HCT116 (cell line): ENCODE results near the gene FRMD3.

Experiments
- ATF3 ChIP-seq: IDR thresholded peaks from 2 replicates; pipeline ENCODE4 v1.6.1; 2012
- CTCF ChIP-seq, 3 experiments: fragments of 200-600 bp in 1 of 3; sonication (generic) in 1 of 3; IDR thresholded peaks in 2 of 3; conservative IDR thresholded peaks in 1 of 3; 2 replicates each; pipeline ENCODE4 v1.5.1; 2012 to 2017; ENCODE audit warnings: low read depth in 2 of 3, low read length in 2 of 3, antibody characterized with exemption in 1 of 3, borderline replicate concordance in 1 of 3, control low read depth in 1 of 3, mild to moderate bottlenecking in 1 of 3, mixed read lengths in 1 of 3, mixed run types in 1 of 3, moderate library complexity in 1 of 3; ENCODE audit not compliant: insufficient read depth in 1 of 3
- EGR1 ChIP-seq: IDR thresholded peaks from 2 replicates; pipeline ENCODE4 v1.6.1; 2012; ENCODE audit warnings: low read depth
- JUND ChIP-seq: IDR thresholded peaks from 2 replicates; pipeline ENCODE4 v1.6.1; 2012
- POLR2A ChIP-seq: IDR thresholded peaks from 2 replicates; pipeline ENCODE4 v1.7.0; 2011; ENCODE audit warnings: borderline replicate concordance; ENCODE audit not compliant: insufficient read depth, insufficient read length; ENCODE audit errors: extremely low read depth
- RAD21 ChIP-seq: IDR thresholded peaks from 2 replicates; pipeline ENCODE4 v1.6.1; 2012; ENCODE audit warnings: low read depth, mild to moderate bottlenecking
- SP1 ChIP-seq: IDR thresholded peaks from 2 replicates; pipeline ENCODE4 v1.6.1; 2012; ENCODE audit warnings: low read depth
- TF ChIP-seq, protein P1 (sequence below): IDR thresholded peaks from 2 replicates; pipeline ENCODE4 v1.6.1; 2011; ENCODE audit warnings: mild to moderate bottlenecking, low read length, moderate library complexity; ENCODE audit not compliant: insufficient replicate concordance; ENCODE audit errors: extremely low read depth

- TF ChIP-seq ATF3 (no peak), POLR2A (no peak), CTCF (IDR thresholded peaks at IDR 0.05 in 2 of 3, conservative IDR thresholded peaks at IDR 0.05 in 1 of 3; ENCODE audit: borderline replicate concordance in 1 of 3, insufficient read depth in 1 of 3, low read depth in 2 of 3, low read length in 2 of 3) (no peak), RAD21 (no peak), SP1 (no peak), EGR1 (no peak), JUND (no peak)
- TF ChIP-seq, protein P1, sequence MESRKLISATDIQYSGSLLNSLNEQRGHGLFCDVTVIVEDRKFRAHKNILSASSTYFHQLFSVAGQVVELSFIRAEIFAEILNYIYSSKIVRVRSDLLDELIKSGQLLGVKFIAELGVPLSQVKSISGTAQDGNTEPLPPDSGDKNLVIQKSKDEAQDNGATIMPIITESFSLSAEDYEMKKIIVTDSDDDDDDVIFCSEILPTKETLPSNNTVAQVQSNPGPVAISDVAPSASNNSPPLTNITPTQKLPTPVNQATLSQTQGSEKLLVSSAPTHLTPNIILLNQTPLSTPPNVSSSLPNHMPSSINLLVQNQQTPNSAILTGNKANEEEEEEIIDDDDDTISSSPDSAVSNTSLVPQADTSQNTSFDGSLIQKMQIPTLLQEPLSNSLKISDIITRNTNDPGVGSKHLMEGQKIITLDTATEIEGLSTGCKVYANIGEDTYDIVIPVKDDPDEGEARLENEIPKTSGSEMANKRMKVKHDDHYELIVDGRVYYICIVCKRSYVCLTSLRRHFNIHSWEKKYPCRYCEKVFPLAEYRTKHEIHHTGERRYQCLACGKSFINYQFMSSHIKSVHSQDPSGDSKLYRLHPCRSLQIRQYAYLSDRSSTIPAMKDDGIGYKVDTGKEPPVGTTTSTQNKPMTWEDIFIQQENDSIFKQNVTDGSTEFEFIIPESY = no peak
Measured at GRCh38 chr9:83570359-83570758, 32.2 kb upstream of the FRMD3 start.
